HEK293T (cell line): ENCODE results near the gene MICAL2.

Experiments
- CTCF ChIA-PET: fragments of 350-600 bp; formaldehyde crosslinking; extraction: SDS; loops from one replicate; lab custom pipeline; 2021; ENCODE audit warnings: antibody characterized with exemption, inconsistent platforms; lab: Yijun Ruan, JAX
- POLR2A ChIA-PET: fragments of 350-600 bp; formaldehyde crosslinking; extraction: SDS; loops from one replicate; lab custom pipeline; 2020; ENCODE audit warnings: antibody characterized with exemption, inconsistent platforms; lab: Yijun Ruan, JAX
- DNase-seq: peaks from one replicate; pipeline ENCODE4 v3.0.0; 2012; ENCODE audit warnings: mixed read lengths; ENCODE audit errors: extremely low spot score
- ARNT ChIP-seq: fragments of 450-650 bp; IDR thresholded peaks from 2 replicates; pipeline ENCODE4 v1.6.1; 2017; ENCODE audit warnings: mild to moderate bottlenecking
- BHLHE40 ChIP-seq: fragments of 450-650 bp; IDR thresholded peaks from 2 replicates; pipeline ENCODE4 v1.6.1; 2016; ENCODE audit warnings: mild to moderate bottlenecking, moderate library complexity, borderline replicate concordance
- CTBP1 ChIP-seq: fragments of 450-650 bp; IDR thresholded peaks from 2 replicates; pipeline ENCODE4 v1.6.1; 2016; ENCODE audit warnings: borderline replicate concordance
- ELF4 ChIP-seq: fragments of 450-650 bp; IDR thresholded peaks from 2 replicates; pipeline ENCODE4 v1.6.1; 2017; ENCODE audit warnings: antibody characterized with exemption
- FOXA1 ChIP-seq: fragments of 450-650 bp; IDR thresholded peaks from 2 replicates; pipeline ENCODE4 v1.6.1; 2016; ENCODE audit warnings: mild to moderate bottlenecking
- FOXK2 ChIP-seq: fragments of 450-650 bp; IDR thresholded peaks from 2 replicates; pipeline ENCODE4 v1.6.1; 2016; ENCODE audit warnings: mild to moderate bottlenecking
- FOXM1 ChIP-seq: fragments of 450-650 bp; IDR thresholded peaks from 2 replicates; pipeline ENCODE4 v1.6.1; 2017; ENCODE audit warnings: mild to moderate bottlenecking, borderline replicate concordance
- HDGF ChIP-seq: fragments of 450-650 bp; IDR thresholded peaks from 2 replicates; pipeline ENCODE4 v1.6.1; 2017; ENCODE audit warnings: antibody characterized with exemption, borderline replicate concordance
- L3MBTL2 ChIP-seq: fragments of 450-650 bp; conservative IDR thresholded peaks from 2 replicates; pipeline ENCODE4 v1.6.1; 2016; ENCODE audit warnings: mild to moderate bottlenecking
- LEF1 ChIP-seq: fragments of 450-650 bp; IDR thresholded peaks from 2 replicates; pipeline ENCODE4 v1.6.1; 2017; ENCODE audit warnings: mild to moderate bottlenecking, borderline replicate concordance
- NFRKB ChIP-seq: fragments of 450-650 bp; IDR thresholded peaks from 2 replicates; pipeline ENCODE4 v1.6.1; 2016; ENCODE audit warnings: mild to moderate bottlenecking, moderate library complexity
- PKNOX1 ChIP-seq: fragments of 450-650 bp; IDR thresholded peaks from 2 replicates; pipeline ENCODE4 v1.6.1; 2016
- SP1 ChIP-seq: fragments of 450-650 bp; IDR thresholded peaks from 2 replicates; pipeline ENCODE4 v1.6.1; 2017
- SUZ12 ChIP-seq: fragments of 450-650 bp; IDR thresholded peaks from 2 replicates; pipeline ENCODE4 v1.6.1; 2016; ENCODE audit warnings: mild to moderate bottlenecking
- TARDBP ChIP-seq: fragments of 450-650 bp; IDR thresholded peaks from 2 replicates; pipeline ENCODE4 v1.6.1; 2016
- ZNF384 ChIP-seq: fragments of 450-650 bp; IDR thresholded peaks from 2 replicates; pipeline ENCODE4 v1.6.1; 2016

MICAL2 gene

DNA sequence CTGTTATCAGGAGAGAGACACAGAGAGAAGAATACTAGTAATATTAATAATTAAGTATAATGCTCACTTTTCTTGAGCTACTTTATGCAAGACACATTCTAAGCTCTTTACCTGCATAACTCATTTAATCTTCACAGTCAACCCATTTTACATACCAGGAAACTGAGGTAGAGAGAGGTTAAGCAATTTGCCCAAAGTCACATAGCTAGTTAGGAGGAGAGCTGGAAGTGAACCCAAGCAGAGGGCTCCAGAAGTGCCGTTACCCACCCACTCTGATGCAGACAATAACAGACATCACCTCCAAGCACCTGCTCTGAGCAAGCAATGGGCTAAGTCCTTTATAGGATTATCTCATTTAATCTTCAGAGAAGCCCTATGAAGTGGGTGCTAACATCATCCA is 24.8 kb downstream of the MICAL2 start:
- ChIA-PET CTCF (no interaction called here), POLR2A (no interaction called here)
- no peak for DNase-seq
- TF ChIP-seq PKNOX1 = no peak

DNA sequence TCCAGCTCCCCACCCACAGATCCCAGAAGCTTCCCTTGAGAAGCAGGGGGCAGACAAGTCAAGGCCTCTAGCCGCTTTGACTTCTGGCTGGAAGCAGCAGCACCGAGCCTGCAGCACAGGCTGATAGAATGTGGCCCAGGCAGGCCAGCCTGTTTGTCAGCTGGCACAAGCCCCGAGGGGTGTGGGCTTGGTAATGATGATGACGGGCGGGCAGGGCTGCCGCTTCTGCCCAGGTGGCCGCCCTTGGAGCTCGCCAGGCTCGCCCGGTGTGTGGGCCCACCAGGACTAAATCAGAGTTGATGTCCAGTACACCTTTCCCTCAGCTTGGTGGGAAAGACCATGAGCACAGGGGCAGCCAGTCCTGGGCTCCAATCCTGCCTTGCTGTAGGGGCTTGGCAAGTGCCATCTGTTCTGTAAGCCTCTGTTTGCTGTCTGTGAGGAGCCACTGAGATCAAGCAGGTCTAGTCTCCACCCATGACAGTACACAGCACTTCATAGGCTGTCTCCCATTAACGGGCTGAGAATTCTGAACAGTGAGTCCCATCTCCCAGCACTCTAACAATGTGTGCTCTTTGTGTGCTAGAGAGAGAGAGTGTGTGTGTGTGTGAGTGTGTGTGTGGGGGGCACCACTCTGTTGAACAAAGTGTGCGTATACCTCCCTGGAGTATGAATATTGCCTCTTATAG is 26.8 kb downstream of the MICAL2 start:
- DNase-seq = no peak
- POLR2A ChIA-PET = no interaction called here
- CTCF ChIA-PET = interaction anchor here (0.6 to 0.7 kb wide), 2 partner anchors 77 to 903 kb away, joined by 3 read pairs; no protein-coding TSS in a partner anchor
- no peak for TF ChIP-seq LEF1
- TF ChIP-seq ZNF384 = no peak
- TF ChIP-seq PKNOX1 = no peak
- no peak for TF ChIP-seq TARDBP
- TF ChIP-seq L3MBTL2 = no peak
- TF ChIP-seq BHLHE40 = no peak
- TF ChIP-seq NFRKB = no peak
- TF ChIP-seq CTBP1 = no peak
- no peak for TF ChIP-seq ELF4
- no peak for TF ChIP-seq SP1

- TF ChIP-seq FOXA1 (no peak), FOXM1 (no peak), L3MBTL2 (no peak), PKNOX1 (no peak), SP1 (no peak), ELF4 (no peak), TARDBP (no peak), HDGF (no peak)
- ChIA-PET POLR2A (interaction anchor here (1.0 kb wide), 1 partner anchor 20 kb away, joined by 3 read pairs; no protein-coding TSS in a partner anchor), CTCF (no interaction called here)
- DNase-seq = no peak
Observed at GRCh38 chr11:12137938-12138731, 27.7 kb downstream of the MICAL2 start.

DNA sequence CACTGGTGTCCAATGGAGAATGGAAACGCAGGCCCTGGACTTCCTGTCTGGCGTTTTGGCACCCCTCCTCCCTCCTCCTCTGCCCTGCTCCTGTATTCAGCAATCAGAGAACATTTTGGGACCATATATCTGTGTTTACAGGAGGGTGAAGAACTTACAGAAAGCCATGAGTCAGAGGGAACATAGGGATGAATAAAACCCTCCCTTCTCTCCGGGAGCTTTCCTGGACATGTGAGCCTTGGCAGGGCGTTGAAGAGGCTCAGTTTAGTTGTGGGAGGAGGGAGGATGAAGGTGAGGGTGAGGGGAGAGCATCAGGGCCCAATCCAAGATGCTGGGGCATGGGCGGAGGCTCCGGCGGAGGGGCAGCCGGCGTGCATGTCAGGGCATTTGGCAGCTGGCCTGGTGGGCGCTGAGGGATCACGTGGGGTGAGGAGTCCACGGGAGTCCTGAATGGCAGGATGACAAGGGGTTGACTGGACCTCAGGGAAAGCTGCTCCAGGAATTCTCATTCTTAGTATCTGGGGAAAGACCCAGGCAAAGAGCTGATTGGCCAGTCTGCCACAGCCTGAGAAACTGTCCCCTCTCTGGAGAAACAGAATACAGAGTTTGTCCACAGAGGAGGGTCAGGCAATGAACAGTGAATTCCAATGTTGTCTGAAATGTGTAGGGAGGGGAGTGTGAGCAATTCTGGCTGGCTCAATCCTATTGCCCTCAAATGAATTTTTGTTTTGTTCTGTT is 28.9 kb downstream of the MICAL2 start:
- TF ChIP-seq SP1 (no peak), TARDBP (no peak), ARNT (no peak), FOXK2 (no peak), SUZ12 (no peak)
- ChIA-PET POLR2A (no interaction called here), CTCF (no interaction called here)
- DNase-seq = no peak

DNA sequence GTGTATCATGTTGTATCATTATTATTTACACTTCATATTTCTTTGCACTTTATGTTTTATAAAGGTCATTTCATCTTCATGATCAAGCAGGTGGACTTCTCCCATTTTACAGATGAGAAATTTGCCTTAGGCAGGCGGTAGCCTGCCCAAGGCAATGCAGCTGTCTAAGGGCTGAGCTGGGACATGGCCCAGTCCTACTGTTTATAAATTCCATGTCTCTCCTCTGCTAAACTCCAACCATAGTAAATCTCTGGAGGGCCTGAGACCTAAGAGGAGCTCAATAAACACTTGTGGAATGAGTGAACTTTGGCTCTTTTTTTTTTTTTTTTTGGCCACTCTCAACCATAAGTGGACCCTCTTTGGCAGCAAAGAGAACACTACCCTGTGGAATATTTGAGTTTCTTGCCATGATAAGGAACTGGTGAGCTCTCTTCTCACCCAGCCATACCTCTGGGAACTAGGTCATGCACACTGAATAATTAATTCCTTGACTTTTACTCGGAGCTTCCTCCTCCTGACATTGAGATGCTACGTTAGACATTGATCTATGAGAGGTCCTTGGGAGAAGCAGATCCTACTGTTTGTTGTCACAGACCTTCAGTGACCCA is 29.9 kb downstream of the MICAL2 start:
- TF ChIP-seq NFRKB (no peak), ARNT (no peak), HDGF (no peak), BHLHE40 (no peak), FOXA1 (no peak), CTBP1 (no peak), FOXM1 (no peak), FOXK2 (no peak), PKNOX1 (no peak), L3MBTL2 (no peak), SP1 (no peak), ELF4 (no peak), ZNF384 (no peak), LEF1 (no peak), TARDBP (no peak), SUZ12 (no peak)
- POLR2A ChIA-PET = no interaction called here
- no peak for DNase-seq
- CTCF ChIA-PET = interaction anchor here (0.6 kb wide), 1 partner anchor 122 kb away, joined by 4 read pairs; no protein-coding TSS in a partner anchor
